GM12878 (cell line): ENCODE data around the gene MICAL3.
A peak's percentile ranks its signal among the peaks of the same experiment; 100 is the strongest.

Experiments used
- CBX5 ChIP-seq: sonication (generic); IDR thresholded peaks from 2 replicates; pipeline ENCODE4 v1.6.1; 2016; ENCODE audit warnings: low read depth, moderate library complexity, mild to moderate bottlenecking, inconsistent platforms
- CEBPB ChIP-seq, 2 experiments: fragments of 150-350 bp in 1 of 2; IDR thresholded peaks; 2 replicates each; pipeline ENCODE4 v1.6.1; 2012 to 2014; ENCODE audit warnings: low read depth in 2 of 2, low read length in 2 of 2, borderline replicate concordance in 1 of 2, inconsistent platforms in 1 of 2
- FOXM1 ChIP-seq: IDR thresholded peaks from 2 replicates; pipeline ENCODE4 v1.6.1; 2012; ENCODE audit warnings: low read depth, mild to moderate bottlenecking, inconsistent platforms, low read length, moderate library complexity
- HDAC6 ChIP-seq: fragments of 200-600 bp; sonication (generic); IDR thresholded peaks from one replicate; pipeline ENCODE4 v1.8.0; 2017; ENCODE audit warnings: antibody characterized with exemption; ENCODE audit not compliant: unreplicated experiment
- JUNB ChIP-seq: IDR thresholded peaks from 2 replicates; pipeline ENCODE4 v1.6.1; 2016; ENCODE audit warnings: antibody characterized with exemption, mild to moderate bottlenecking
- JUND ChIP-seq: IDR thresholded peaks from 2 replicates; pipeline ENCODE4 v1.6.1; 2012; ENCODE audit warnings: low read depth, mild to moderate bottlenecking, low read length, improper control_type of control experiment, moderate library complexity
- MEF2B ChIP-seq: fragments of 450-650 bp; IDR thresholded peaks from 2 replicates; pipeline ENCODE4 v1.6.1; 2018; ENCODE audit warnings: mild to moderate bottlenecking, moderate library complexity; ENCODE audit not compliant: partially characterized antibody, poor library complexity, severe bottlenecking
- MTA2 ChIP-seq: fragments of 450-650 bp; IDR thresholded peaks from 2 replicates; pipeline ENCODE4 v1.6.1; 2016; ENCODE audit warnings: low read depth, mild to moderate bottlenecking, moderate library complexity
- POLR2A ChIP-seq: IDR thresholded peaks from 2 replicates; pipeline ENCODE4 v1.6.1; 2011; ENCODE audit warnings: low read depth, mild to moderate bottlenecking, low read length
- STAT3 ChIP-seq: IDR thresholded peaks from 2 replicates; pipeline ENCODE4 v1.6.1; 2011; ENCODE audit warnings: low read depth, low read length, improper control_type of control experiment
- ZSCAN29 ChIP-seq: fragments of 450-650 bp; IDR thresholded peaks from 2 replicates; pipeline ENCODE4 v1.6.1; 2017; ENCODE audit warnings: mild to moderate bottlenecking, moderate library complexity
- TF ChIP-seq, protein P1 (sequence below), 3 experiments: IDR thresholded peaks in 2 of 3; conservative IDR thresholded peaks in 1 of 3; 2 replicates each; pipeline ENCODE4 v1.5.1; 2011; ENCODE audit warnings: low read depth in 3 of 3, low read length in 3 of 3, mild to moderate bottlenecking in 3 of 3, control low read depth in 2 of 3, moderate library complexity in 2 of 3, inconsistent platforms in 1 of 3, mixed read lengths in 1 of 3; ENCODE audit not compliant: control insufficient read depth in 2 of 3, insufficient read depth in 1 of 3; ENCODE audit errors: extremely low read depth in 1 of 3
- TF ChIP-seq, protein P2 (sequence below): IDR thresholded peaks from 2 replicates; pipeline ENCODE4 v1.6.1; 2012; ENCODE audit warnings: low read length, inconsistent platforms

DNA sequence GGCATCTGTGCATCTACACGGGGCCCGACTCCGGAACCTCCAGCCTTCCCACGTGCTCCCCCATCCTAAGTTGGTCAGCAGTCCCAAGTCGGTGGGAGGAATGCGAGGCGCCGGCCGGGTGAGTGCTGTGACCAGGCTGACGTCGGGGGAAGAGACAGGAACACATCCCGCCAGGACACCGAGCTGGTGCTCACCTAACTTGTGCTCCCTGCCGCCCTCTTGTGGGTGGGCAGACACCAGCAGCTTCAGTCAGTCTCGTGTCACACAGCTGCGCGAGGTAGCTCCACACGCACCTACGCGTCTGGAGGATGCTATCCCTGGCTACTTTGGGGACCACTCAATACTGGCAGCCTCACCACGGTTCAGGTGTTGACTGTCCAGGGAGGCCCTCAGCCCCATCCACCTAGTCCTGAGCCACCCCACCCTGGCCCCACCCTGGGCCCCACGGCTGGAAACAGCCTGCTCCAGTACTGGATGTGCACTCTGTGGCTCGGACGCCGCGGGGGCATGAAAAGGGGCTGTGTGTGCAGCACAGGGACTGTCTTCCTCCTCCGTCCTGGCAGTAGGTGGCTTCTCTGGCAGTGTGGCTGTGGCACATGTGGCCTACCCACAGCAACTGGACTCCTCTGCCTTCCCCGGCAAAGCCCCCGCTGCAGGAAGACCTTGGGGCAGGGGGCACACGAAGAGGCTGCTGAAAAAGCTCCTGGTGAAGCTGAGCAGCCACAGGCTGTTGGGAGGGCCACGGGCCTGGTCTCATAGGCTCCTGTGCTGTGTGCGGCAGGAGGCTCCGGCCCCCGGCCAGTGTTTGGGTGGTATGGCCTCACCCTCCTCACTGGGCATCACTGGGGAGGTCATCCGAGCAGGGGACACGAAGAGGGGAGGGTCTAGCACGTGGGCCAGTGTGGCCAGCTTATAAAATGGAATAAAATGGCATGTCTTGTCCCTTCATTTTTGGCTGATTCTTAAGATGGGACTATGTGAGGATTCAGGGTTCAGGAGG lies 238.9 kb downstream of the MICAL3 start:
- TF ChIP-seq MEF2B (no peak), POLR2A (peak; percentile 59; the same call in 1 of the 2 replicates), JUNB (no peak), CBX5 (no peak), CEBPB (IDR thresholded peaks at IDR 0.05; ENCODE audit: borderline replicate concordance in 1 of 2, low read depth in 2 of 2, low read length in 2 of 2) (no peak), MTA2 (no peak), STAT3 (no peak), FOXM1 (no peak), HDAC6 (no peak), JUND (no peak), ZSCAN29 (no peak)
- TF ChIP-seq, protein P1, sequence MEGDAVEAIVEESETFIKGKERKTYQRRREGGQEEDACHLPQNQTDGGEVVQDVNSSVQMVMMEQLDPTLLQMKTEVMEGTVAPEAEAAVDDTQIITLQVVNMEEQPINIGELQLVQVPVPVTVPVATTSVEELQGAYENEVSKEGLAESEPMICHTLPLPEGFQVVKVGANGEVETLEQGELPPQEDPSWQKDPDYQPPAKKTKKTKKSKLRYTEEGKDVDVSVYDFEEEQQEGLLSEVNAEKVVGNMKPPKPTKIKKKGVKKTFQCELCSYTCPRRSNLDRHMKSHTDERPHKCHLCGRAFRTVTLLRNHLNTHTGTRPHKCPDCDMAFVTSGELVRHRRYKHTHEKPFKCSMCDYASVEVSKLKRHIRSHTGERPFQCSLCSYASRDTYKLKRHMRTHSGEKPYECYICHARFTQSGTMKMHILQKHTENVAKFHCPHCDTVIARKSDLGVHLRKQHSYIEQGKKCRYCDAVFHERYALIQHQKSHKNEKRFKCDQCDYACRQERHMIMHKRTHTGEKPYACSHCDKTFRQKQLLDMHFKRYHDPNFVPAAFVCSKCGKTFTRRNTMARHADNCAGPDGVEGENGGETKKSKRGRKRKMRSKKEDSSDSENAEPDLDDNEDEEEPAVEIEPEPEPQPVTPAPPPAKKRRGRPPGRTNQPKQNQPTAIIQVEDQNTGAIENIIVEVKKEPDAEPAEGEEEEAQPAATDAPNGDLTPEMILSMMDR (IDR thresholded peaks at IDR 0.05 in 2 of 3, conservative IDR thresholded peaks at IDR 0.05 in 1 of 3; ENCODE audit: control insufficient read depth in 2 of 3, extremely low read depth in 1 of 3, insufficient read depth in 1 of 3, low read depth in 3 of 3, low read length in 3 of 3), result peak; percentile 74 to 84 (median 79); a peak in 5 of 6 replicates
- TF ChIP-seq, protein P2, sequence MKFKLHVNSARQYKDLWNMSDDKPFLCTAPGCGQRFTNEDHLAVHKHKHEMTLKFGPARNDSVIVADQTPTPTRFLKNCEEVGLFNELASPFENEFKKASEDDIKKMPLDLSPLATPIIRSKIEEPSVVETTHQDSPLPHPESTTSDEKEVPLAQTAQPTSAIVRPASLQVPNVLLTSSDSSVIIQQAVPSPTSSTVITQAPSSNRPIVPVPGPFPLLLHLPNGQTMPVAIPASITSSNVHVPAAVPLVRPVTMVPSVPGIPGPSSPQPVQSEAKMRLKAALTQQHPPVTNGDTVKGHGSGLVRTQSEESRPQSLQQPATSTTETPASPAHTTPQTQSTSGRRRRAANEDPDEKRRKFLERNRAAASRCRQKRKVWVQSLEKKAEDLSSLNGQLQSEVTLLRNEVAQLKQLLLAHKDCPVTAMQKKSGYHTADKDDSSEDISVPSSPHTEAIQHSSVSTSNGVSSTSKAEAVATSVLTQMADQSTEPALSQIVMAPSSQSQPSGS, result no peak
